ENCODE measurements around the gene KCNJ6. TPM values are rescaled to one million over a fixed set of nuclear protein-coding genes. Genes with fewer than 3 reads are reported as not detected.

The KCNJ6 gene
- polyA plus RNA-seq, 1 of the 3 experiments (the other 2 are of a cell fraction): not detected

GRCh38 chr21:37783016-37783415 is 133.2 kb downstream of the KCNJ6 start (continued):
- no peak for TF ChIP-seq FOXJ3 (CRISPR knock-in tag; IDR thresholded peaks at IDR 0.05)
- TF ChIP-seq RAD21 (IDR thresholded peaks at IDR 0.05; ENCODE audit: low read length): no peak
- TF ChIP-seq CTCF (IDR thresholded peaks at IDR 0.05): no peak
- TF ChIP-seq TAF1 (IDR thresholded peaks at IDR 0.05; ENCODE audit: borderline replicate concordance, low read depth, low read length): no peak
- no peak for TF ChIP-seq CHD2 (IDR thresholded peaks at IDR 0.05; ENCODE audit: low read length, partially characterized antibody)

- CTCF ChIA-PET: no interaction called here
- H3K9ac ChIP-seq: no peak overlapping the region
- H3K4me3 ChIP-seq (ENCODE audit: low read depth in 2 of 2, low read length in 1 of 2): no peak overlapping the region
- H3K27ac ChIP-seq (ENCODE audit: low read depth in 2 of 2, low read length in 1 of 2): no peak overlapping the region
- H3F3A ChIP-seq (replicated peaks; ENCODE audit: insufficient read depth): no peaks in the 10 kb centered on the region
- no peaks in the 10 kb centered on the region for H3K9me3 ChIP-seq
- H3K79me2 ChIP-seq (ENCODE audit: insufficient read depth): no peaks in the 10 kb centered on the region
- POLR2A ChIA-PET: no interaction called here
- no peaks in the 10 kb centered on the region for H3K9me2 ChIP-seq
- H2AFZ ChIP-seq (ENCODE audit: low read depth): no peak overlapping the region
- no peak for TF ChIP-seq RFX5 (IDR thresholded peaks at IDR 0.05; ENCODE audit: low read length)
- no peak for TF ChIP-seq SMC3 (IDR thresholded peaks at IDR 0.05; ENCODE audit: low read depth, low read length)
- TF ChIP-seq SIN3A (IDR thresholded peaks at IDR 0.05; ENCODE audit: borderline replicate concordance, low read depth, low read length): no peak
- TF ChIP-seq CTCF (IDR thresholded peaks at IDR 0.05): no peak
- TF ChIP-seq JUND (IDR thresholded peaks at IDR 0.05): no peak
- no peak for TF ChIP-seq USF2 (IDR thresholded peaks at IDR 0.05; ENCODE audit: borderline replicate concordance, low read depth, low read length)
- TF ChIP-seq MEF2A (IDR thresholded peaks at IDR 0.05; ENCODE audit: borderline replicate concordance, low read depth): no peak
- H3K27me3 ChIP-seq (ENCODE audit: insufficient read depth): no peaks in the 10 kb centered on the region
- H3K36me3 ChIP-seq (replicated peaks in 1 of 2; ENCODE audit: control insufficient read depth in 1 of 2, insufficient read depth in 2 of 2, low read length in 1 of 2): no peaks in the 10 kb centered on the region
- DNase-seq: no peak
- H3K4me1 ChIP-seq (ENCODE audit: control insufficient read depth in 1 of 2, insufficient read depth in 2 of 2, low read depth in 1 of 2, low read length in 1 of 2): no peaks in the 10 kb centered on the region
- 32% methylated on average over 15 of the region's 15 CpGs for WGBS (ENCODE audit: low lambda C conversion rate)
- no peak overlapping the region for H3K4me2 ChIP-seq
- no peaks in the 10 kb centered on the region for H4K20me1 ChIP-seq (ENCODE audit: insufficient read depth)
Observed at GRCh38 chr21:37780991-37781983, 135.0 kb downstream of the KCNJ6 start.
